Coronary artery (tissue), 2 donors: ENCODE data around the gene LDB1.

Experiments
- DNase-seq: peaks from one replicate; pipeline ENCODE4 v3.0.0-alpha.2; 2017; ENCODE audit warnings: low spot score
- H3K27ac ChIP-seq, 2 donors: fragments of 200-600 bp; sonication (generic); one replicate each; pipeline ENCODE4 v1.5.1; 2016 to 2019
- H3K4me3 ChIP-seq: fragments of 200-600 bp; sonication (generic); 2 replicates; pipeline ENCODE4 v1.5.1; 2016; ENCODE audit warnings: mild to moderate bottlenecking, moderate library complexity
- CTCF ChIP-seq: fragments of 200-600 bp; sonication (generic); IDR thresholded peaks from one replicate; pipeline ENCODE4 v1.5.1; 2019; ENCODE audit warnings: antibody characterized with exemption

The LDB1 gene

GRCh38 chr10:102101152-102101551 is 19.0 kb downstream of the LDB1 start:
- no peak overlapping the region for H3K27ac ChIP-seq
- no peak for DNase-seq
- no peak overlapping the region for H3K4me3 ChIP-seq
- no peak for TF ChIP-seq CTCF

- no peak for TF ChIP-seq CTCF
- H3K27ac ChIP-seq = no peak overlapping the region
- DNase-seq = no peak
- H3K4me3 ChIP-seq = no peak overlapping the region
Observed at GRCh38 chr10:102096449-102096848, 23.7 kb downstream of the LDB1 start.

GRCh38 chr10:102090772-102091171 is 29.4 kb downstream of the LDB1 start:
- DNase-seq = no peak
- no peak for TF ChIP-seq CTCF
- no peak overlapping the region for H3K27ac ChIP-seq
- H3K4me3 ChIP-seq = no peak overlapping the region

GRCh38 chr10:102086196-102086595 is 34.0 kb downstream of the LDB1 start:
- no peak for DNase-seq
- Histone ChIP-seq H3K4me3 (no peak overlapping the region), H3K27ac (no peak overlapping the region)
- no peak for TF ChIP-seq CTCF

GRCh38 chr10:102085336-102085735 is 34.8 kb downstream of the LDB1 start:
- Histone ChIP-seq H3K27ac (no peak overlapping the region), H3K4me3 (no peak overlapping the region)
- no peak for TF ChIP-seq CTCF
- DNase-seq = no peak

- H3K27ac ChIP-seq = no peak overlapping the region
- no peak for DNase-seq
Observed at GRCh38 chr10:102083541-102083940, 36.6 kb downstream of the LDB1 start.

More at GRCh38 chr10:102083541-102083940, 36.6 kb downstream of the LDB1 start:
- no peak for TF ChIP-seq CTCF
- no peak overlapping the region for H3K4me3 ChIP-seq
